Measurements from ENCODE around the gene ZMYND19. TPM values are rescaled to one million over a fixed set of nuclear protein-coding genes. Genes with fewer than 3 reads are reported as not detected.

ZMYND19 gene
- total and polyA plus RNA-seq, 4 experiments from 2014 or later, result 3.6 to 29.1 (median 20.2) TPM

DNA sequence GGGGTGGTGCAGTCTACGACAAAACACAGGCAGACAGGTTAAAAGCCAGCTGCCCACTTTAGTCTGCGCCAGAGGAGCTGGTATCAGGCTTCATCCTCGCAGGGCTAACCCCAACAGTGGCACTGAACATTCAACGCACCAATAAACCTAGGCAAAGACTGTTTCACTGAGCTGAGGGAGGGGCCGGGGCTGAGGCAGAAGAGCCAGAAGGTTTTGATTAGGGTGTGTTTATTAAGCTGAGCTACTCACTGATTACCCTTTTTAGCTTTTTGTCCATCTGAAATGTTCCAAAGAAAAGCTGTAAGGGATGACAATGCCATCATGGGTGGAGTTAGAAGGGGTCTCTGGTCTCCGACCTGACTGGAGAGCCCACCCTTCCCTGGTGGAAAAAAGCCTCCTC, 1.4 kb downstream of the ZMYND19 start:
- intact Hi-C loops (cut with micrococcal nuclease), result no loop called here
- Mint-ChIP-seq H3K27me3 (no peaks in the 10 kb centered on the region), H3K36me3 (peaks cover 14 to 17% of the 10 kb centered on the region in 2 donors), H3K4me3 (peak overlapping the region; percentile 39 to 89 (median 82)), H3K9me3 (no peaks in the 10 kb centered on the region), H3K27ac (peak overlapping the region in 3 of 7 donors; percentile 17 to 89 (median 56)), H3K4me1 (peaks cover 5 to 24% (median 15%) of the 10 kb centered on the region in 4 donors)
- Histone ChIP-seq H3K27ac (ENCODE audit: low read depth, low read length) (no peak overlapping the region), H3K4me1 (ENCODE audit: insufficient read depth, low read length) (peaks cover 21% of the 10 kb centered on the region), H3K36me3 (ENCODE audit: insufficient read depth, low read length) (peaks cover 13% of the 10 kb centered on the region), H3K9me3 (ENCODE audit: control insufficient read depth in 1 of 2, low read length in 2 of 2) (no peaks in the 10 kb centered on the region), H3K4me3 (ENCODE audit: low read length in 2 of 2) (no peak overlapping the region), H3K27me3 (ENCODE audit: insufficient read depth, low read length) (no peaks in the 10 kb centered on the region)
- ChIA-PET POLR2A (ENCODE audit: partially characterized antibody) (interaction anchor here (1.3 to 2.6 kb wide), 3 partner anchors 10 to 31 kb away, joined by 3 to 17 read pairs (median 6); partner anchors contain the start of genes DPH7 and EHMT1), CTCF (ENCODE audit: partially characterized antibody) (interaction anchor here (0.9 to 2.2 kb wide), 2 partner anchors 10 to 12 kb away, joined by 3 to 10 read pairs; partner anchors contain the start of gene DPH7)
- no peak for DNase-seq

- no peak for DNase-seq
- H3K27ac Mint-ChIP-seq, result peak overlapping the region in 2 of 7 donors; percentile 27 to 56
- intact Hi-C loops (cut with micrococcal nuclease), result no loop called here
- H3K27me3 ChIP-seq (ENCODE audit: insufficient read depth, low read length), result no peaks in the 10 kb centered on the region
- H3K9me3 ChIP-seq (ENCODE audit: control insufficient read depth in 1 of 2, low read length in 2 of 2), result no peaks in the 10 kb centered on the region
- CTCF ChIA-PET (ENCODE audit: partially characterized antibody), result interaction anchor here (0.9 to 2.2 kb wide), 2 partner anchors 9 to 11 kb away, joined by 3 to 10 read pairs; partner anchors contain the start of gene DPH7
- H3K27me3 Mint-ChIP-seq, result no peaks in the 10 kb centered on the region
- no peak overlapping the region for H3K27ac ChIP-seq (ENCODE audit: low read depth, low read length)
- H3K4me3 Mint-ChIP-seq, result peak overlapping the region in 7 of 8 donors; percentile 17 to 81 (median 64)
- no peak overlapping the region for H3K4me3 ChIP-seq (ENCODE audit: low read length in 2 of 2)
- POLR2A ChIA-PET (ENCODE audit: partially characterized antibody), result interaction anchor here (1.1 to 2.6 kb wide), 4 partner anchors 9 to 38 kb away, joined by 3 to 17 read pairs (median 4); partner anchors contain the start of genes DPH7 and EHMT1
- peaks cover 5 to 26% (median 16%) of the 10 kb centered on the region in 4 donors for H3K4me1 Mint-ChIP-seq
- peaks cover 17 to 20% of the 10 kb centered on the region in 2 donors for H3K36me3 Mint-ChIP-seq
- no peaks in the 10 kb centered on the region for H3K9me3 Mint-ChIP-seq
- H3K36me3 ChIP-seq (ENCODE audit: insufficient read depth, low read length), result peaks cover 13% of the 10 kb centered on the region
- peaks cover 21% of the 10 kb centered on the region for H3K4me1 ChIP-seq (ENCODE audit: insufficient read depth, low read length)
These were observed 2.0 kb downstream of the ZMYND19 start for GRCh38 chr9:137588311-137588710.

DNA sequence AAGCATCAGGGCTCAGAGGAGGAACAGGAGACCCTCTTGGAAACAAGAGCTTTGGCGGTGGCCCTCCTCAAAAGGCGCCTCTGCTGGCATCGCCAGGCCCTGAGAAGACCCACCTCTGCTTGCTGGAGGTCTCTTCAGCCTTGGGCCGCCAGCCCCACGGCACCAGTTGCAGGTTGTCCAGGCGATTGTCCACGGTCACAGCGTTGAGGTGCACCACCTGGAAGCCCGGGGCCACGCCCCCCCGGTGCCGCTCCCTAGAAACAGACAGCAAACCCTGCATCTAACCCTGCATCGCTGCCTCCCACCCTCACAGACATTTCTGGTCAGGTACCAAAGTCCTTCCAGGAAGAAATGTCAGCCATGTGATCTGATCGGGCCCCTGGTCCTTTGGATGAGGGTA, 3.5 kb downstream of the ZMYND19 start:
- Histone ChIP-seq H3K36me3 (ENCODE audit: insufficient read depth, low read length) (peaks cover 13% of the 10 kb centered on the region), H3K9me3 (ENCODE audit: control insufficient read depth in 1 of 2, low read length in 2 of 2) (no peaks in the 10 kb centered on the region), H3K27ac (ENCODE audit: low read depth, low read length) (no peak overlapping the region), H3K4me1 (ENCODE audit: insufficient read depth, low read length) (peaks cover 21% of the 10 kb centered on the region), H3K4me3 (ENCODE audit: low read length in 2 of 2) (no peak overlapping the region), H3K27me3 (ENCODE audit: insufficient read depth, low read length) (no peaks in the 10 kb centered on the region)
- no peaks in the 10 kb centered on the region for H3K27me3 Mint-ChIP-seq
- H3K27ac Mint-ChIP-seq, result no peak overlapping the region
- no peaks in the 10 kb centered on the region for H3K9me3 Mint-ChIP-seq
- intact Hi-C loops (cut with micrococcal nuclease), result no loop called here
- no peak for DNase-seq
- CTCF ChIA-PET (ENCODE audit: partially characterized antibody), result no interaction called here
- no peak overlapping the region for H3K4me3 Mint-ChIP-seq
- peaks cover 3 to 28% (median 16%) of the 10 kb centered on the region in 4 donors for H3K4me1 Mint-ChIP-seq
- POLR2A ChIA-PET (ENCODE audit: partially characterized antibody), result interaction anchor here (1.1 to 2.6 kb wide), 2 partner anchors 8 to 36 kb away, joined by 3 to 17 read pairs; partner anchors contain the start of gene DPH7
- peaks cover 17 to 26% of the 10 kb centered on the region in 2 donors for H3K36me3 Mint-ChIP-seq

GRCh38 chr9:137583957-137584356, 6.4 kb downstream of the ZMYND19 start:
- Histone ChIP-seq H3K4me1 (ENCODE audit: insufficient read depth, low read length) (peaks cover 12% of the 10 kb centered on the region), H3K36me3 (ENCODE audit: insufficient read depth, low read length) (peaks cover 13% of the 10 kb centered on the region), H3K27me3 (ENCODE audit: insufficient read depth, low read length) (no peaks in the 10 kb centered on the region), H3K27ac (ENCODE audit: low read depth, low read length) (no peak overlapping the region), H3K9me3 (ENCODE audit: control insufficient read depth in 1 of 2, low read length in 2 of 2) (no peaks in the 10 kb centered on the region), H3K4me3 (ENCODE audit: low read length in 2 of 2) (no peak overlapping the region)
- H3K27ac Mint-ChIP-seq, result no peak overlapping the region
- intact Hi-C loops (cut with micrococcal nuclease), result no loop called here
- H3K36me3 Mint-ChIP-seq, result peaks cover 17 to 29% of the 10 kb centered on the region in 2 donors
- no peaks in the 10 kb centered on the region for H3K9me3 Mint-ChIP-seq
- CTCF ChIA-PET (ENCODE audit: partially characterized antibody), result interaction anchor here (0.8 kb wide), 1 partner anchor 19 kb away, joined by 3 read pairs; no protein-coding TSS in a partner anchor
- H3K4me3 Mint-ChIP-seq, result no peak overlapping the region
- no peaks in the 10 kb centered on the region for H3K27me3 Mint-ChIP-seq
- POLR2A ChIA-PET (ENCODE audit: partially characterized antibody), result no interaction called here
- peaks cover 2 to 23% (median 11%) of the 10 kb centered on the region in 4 donors for H3K4me1 Mint-ChIP-seq
- DNase-seq, result no peak

DNA sequence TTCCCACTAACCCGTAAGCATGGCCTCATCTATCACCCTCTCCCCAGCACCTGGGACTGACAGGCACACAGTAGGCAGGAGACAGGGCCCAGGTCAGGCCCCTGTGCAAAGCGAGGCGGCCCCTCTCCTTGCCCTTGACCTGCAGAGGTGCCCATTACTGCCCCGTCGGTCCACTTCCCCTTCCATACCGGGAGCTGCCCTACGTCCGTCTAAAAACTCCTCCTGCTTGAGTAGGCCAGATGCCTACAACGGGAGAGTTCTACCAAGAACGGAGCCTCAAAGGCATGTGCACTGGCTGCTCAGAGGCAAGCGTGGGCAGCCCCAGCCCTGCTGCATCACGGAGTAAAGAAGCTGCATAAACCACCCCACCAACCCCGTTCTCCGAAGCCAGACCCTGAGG, 7.0 kb downstream of the ZMYND19 start:
- CTCF ChIA-PET (ENCODE audit: partially characterized antibody), result no interaction called here
- peaks cover 13% of the 10 kb centered on the region for H3K36me3 ChIP-seq (ENCODE audit: insufficient read depth, low read length)
- no peaks in the 10 kb centered on the region for H3K27me3 ChIP-seq (ENCODE audit: insufficient read depth, low read length)
- H3K9me3 Mint-ChIP-seq, result no peaks in the 10 kb centered on the region
- no peak for DNase-seq
- no peaks in the 10 kb centered on the region for H3K9me3 ChIP-seq (ENCODE audit: control insufficient read depth in 1 of 2, low read length in 2 of 2)
- H3K4me3 Mint-ChIP-seq, result peak overlapping the region in 1 of 8 donors; percentile 37
- peak overlapping the region in 2 of 7 donors; percentile 5 to 54 for H3K27ac Mint-ChIP-seq
- peaks cover 2 to 21% (median 9%) of the 10 kb centered on the region in 4 donors for H3K4me1 Mint-ChIP-seq
- H3K27ac ChIP-seq (ENCODE audit: low read depth, low read length), result no peak overlapping the region
- intact Hi-C loops (cut with micrococcal nuclease), result no loop called here
- H3K4me1 ChIP-seq (ENCODE audit: insufficient read depth, low read length), result peaks cover 6% of the 10 kb centered on the region
- POLR2A ChIA-PET (ENCODE audit: partially characterized antibody), result no interaction called here
- H3K4me3 ChIP-seq (ENCODE audit: low read length in 2 of 2), result no peak overlapping the region
- H3K27me3 Mint-ChIP-seq, result no peaks in the 10 kb centered on the region
- H3K36me3 Mint-ChIP-seq, result peaks cover 17 to 29% of the 10 kb centered on the region in 2 donors

- DNase-seq, result no peak
- POLR2A ChIA-PET (ENCODE audit: partially characterized antibody), result no interaction called here
- Histone ChIP-seq H3K27me3 (ENCODE audit: insufficient read depth, low read length) (no peaks in the 10 kb centered on the region), H3K27ac (ENCODE audit: low read depth, low read length) (no peak overlapping the region), H3K36me3 (ENCODE audit: insufficient read depth, low read length) (peaks cover 6% of the 10 kb centered on the region), H3K9me3 (ENCODE audit: control insufficient read depth in 1 of 2, low read length in 2 of 2) (no peaks in the 10 kb centered on the region), H3K4me3 (ENCODE audit: low read length in 2 of 2) (no peak overlapping the region), H3K4me1 (ENCODE audit: insufficient read depth, low read length) (peaks cover 14% of the 10 kb centered on the region)
- Mint-ChIP-seq H3K27ac (no peak overlapping the region), H3K27me3 (no peaks in the 10 kb centered on the region), H3K4me1 (peaks cover 3 to 21% (median 11%) of the 10 kb centered on the region in 4 donors), H3K9me3 (no peaks in the 10 kb centered on the region), H3K36me3 (peaks cover 10 to 24% of the 10 kb centered on the region in 2 donors), H3K4me3 (no peak overlapping the region)
- CTCF ChIA-PET (ENCODE audit: partially characterized antibody), result no interaction called here
- intact Hi-C loops (cut with micrococcal nuclease), result no loop called here
These were observed 7.9 kb downstream of the ZMYND19 start for GRCh38 chr9:137582286-137582860.

DNA sequence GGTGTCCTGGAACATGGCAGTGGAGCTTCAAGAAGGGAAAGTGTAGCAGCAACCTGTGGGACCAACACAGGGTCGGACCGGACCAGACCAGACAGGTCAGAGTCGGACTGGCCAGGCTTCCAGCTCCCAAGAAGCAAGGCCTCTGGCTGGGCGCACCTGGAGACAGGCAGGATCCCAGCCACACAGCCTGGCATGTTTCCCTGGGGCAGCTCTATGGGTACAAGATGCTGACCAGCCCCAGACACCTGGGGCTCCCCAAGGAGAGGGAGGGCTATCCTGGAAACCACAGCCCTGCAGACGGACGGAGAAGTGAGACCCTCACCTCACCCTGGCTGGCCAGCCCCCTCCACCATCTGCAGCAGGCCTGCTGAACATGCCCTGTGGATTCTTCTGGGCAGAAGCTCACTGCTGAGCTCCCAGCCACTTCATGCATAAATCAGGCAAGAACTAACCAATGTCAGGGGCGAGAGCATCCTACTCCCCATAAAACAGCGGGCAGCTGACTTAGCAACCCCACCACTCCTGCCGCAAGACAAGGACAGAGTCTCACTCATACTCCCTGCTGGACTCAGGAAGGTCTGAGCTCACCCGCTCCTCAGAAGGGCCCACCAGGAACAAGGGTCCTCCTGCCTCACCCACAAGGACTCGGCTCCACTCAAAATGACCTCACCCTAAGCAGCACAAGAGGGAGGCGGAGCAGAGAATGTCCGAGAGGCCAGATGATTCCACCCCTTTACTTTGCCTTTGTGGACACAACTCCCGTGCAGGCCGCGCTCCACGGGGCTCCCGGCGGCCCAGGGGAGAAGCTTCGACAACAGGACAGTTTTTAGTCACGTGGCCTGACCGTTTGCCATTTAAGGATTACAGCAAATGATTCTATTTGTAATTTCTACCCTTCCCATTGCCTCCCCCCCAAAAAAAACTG, 8.7 kb downstream of the ZMYND19 start:
- Mint-ChIP-seq H3K27me3 (no peaks in the 10 kb centered on the region), H3K36me3 (peaks cover 10 to 26% of the 10 kb centered on the region in 2 donors), H3K4me3 (no peak overlapping the region), H3K27ac (no peak overlapping the region), H3K9me3 (no peaks in the 10 kb centered on the region), H3K4me1 (peaks cover 7 to 27% (median 15%) of the 10 kb centered on the region in 4 donors)
- Histone ChIP-seq H3K9me3 (ENCODE audit: control insufficient read depth in 1 of 2, low read length in 2 of 2) (no peaks in the 10 kb centered on the region), H3K36me3 (ENCODE audit: insufficient read depth, low read length) (no peaks in the 10 kb centered on the region), H3K4me1 (ENCODE audit: insufficient read depth, low read length) (peaks cover 22% of the 10 kb centered on the region), H3K27me3 (ENCODE audit: insufficient read depth, low read length) (no peaks in the 10 kb centered on the region), H3K27ac (ENCODE audit: low read depth, low read length) (no peak overlapping the region), H3K4me3 (ENCODE audit: low read length in 2 of 2) (no peak overlapping the region)
- intact Hi-C loops (cut with micrococcal nuclease), result no loop called here
- POLR2A ChIA-PET (ENCODE audit: partially characterized antibody), result interaction anchor here (1.3 kb wide), 1 partner anchor 9 kb away, joined by 3 read pairs; the partner anchor contains the start of gene ZMYND19
- DNase-seq, result no peak
- CTCF ChIA-PET (ENCODE audit: partially characterized antibody), result no interaction called here

Data from CD4-positive, alpha-beta memory T cell (primary cell).